ENCODE results near the gene SLC43A2.

The SLC43A2 gene

GRCh38 chr17:1623057-1623630 lies 5.5 kb downstream of the SLC43A2 start:
- no peak for DNase-seq (ENCODE audit: low spot score)

DNA sequence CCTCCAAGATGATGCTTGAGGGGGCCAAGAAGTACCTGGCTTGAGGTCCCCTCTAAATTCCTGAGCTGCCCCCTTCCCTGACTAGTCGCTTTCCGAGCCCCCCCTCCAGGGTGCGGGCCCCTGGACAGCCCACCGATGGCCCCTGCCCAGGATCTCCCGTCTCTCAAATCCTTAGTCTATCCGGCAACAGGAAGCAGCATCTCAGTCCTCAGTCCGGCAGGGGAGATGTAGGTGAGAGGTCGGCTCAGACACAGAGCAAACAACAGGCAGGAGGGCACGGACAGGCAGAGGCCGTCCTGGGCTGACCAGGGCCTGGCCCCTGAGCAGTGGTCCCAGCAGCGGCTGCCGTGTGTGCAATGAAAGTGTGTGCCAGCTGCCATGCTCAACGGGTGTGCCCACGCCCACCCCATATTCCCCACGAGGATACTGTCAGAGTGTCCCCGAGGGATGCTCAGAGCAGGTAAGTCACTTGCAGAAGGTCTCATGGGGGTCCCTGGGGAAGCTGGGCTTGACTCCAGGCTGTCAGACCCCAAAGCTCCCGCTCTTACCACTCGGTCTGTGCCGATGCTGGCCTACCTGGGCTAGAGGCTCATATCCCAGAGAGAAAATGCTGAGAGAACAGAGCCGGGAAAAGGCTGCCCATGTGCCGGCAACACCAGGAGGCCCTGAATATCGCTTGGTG lies 7.2 kb downstream of the SLC43A2 start:
- DNase-seq (ENCODE audit: low spot score), result no peak

DNA sequence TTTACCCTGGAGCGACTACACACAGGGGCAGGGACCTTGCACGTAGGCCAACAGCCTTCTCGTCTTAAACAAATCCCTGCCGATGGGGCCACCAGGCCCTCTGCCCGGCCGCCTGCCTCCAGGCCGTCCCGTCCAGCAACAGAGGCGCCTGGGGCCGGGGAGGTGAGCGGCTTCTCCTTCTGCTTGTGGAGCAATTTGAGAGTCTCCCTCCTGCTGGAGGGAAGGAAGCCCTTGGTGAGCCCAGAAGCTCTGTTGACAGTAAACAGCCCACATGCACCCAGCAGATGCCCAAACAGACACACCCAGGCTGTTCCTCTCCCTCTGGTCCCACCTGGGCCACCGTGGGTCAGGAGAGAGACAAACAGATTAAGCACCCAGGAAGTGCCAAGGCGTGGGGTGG lies 8.1 kb downstream of the SLC43A2 start:
- DNase-seq (ENCODE audit: low spot score), result no peak

- no peak for DNase-seq (ENCODE audit: low spot score)
Observed at GRCh38 chr17:1617620-1618174, 10.9 kb downstream of the SLC43A2 start.

GRCh38 chr17:1616101-1616500 lies 12.5 kb downstream of the SLC43A2 start:
- DNase-seq (ENCODE audit: low spot score), result no peak

- DNase-seq (ENCODE audit: low spot score), result no peak
Observed at GRCh38 chr17:1612400-1612799, 16.2 kb downstream of the SLC43A2 start.

DNA sequence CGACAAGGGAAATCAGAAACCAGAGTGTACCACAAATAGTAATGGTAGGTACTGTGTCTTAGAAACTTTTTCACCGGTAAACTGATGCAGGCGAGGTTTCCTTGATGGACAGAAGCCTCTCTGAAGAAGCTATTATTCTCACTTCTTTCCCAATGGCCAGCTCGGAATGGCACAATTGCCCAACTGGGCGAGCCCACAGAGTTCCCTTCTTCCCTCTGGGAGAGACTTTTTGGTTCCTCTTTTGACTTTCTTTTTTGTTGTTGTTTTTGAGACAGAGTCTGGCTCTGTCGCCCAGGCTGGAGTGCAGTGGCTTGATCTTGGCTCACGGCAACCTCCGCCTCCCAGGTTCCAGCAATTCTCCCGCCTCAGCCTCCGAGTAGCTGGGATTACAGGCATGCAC lies 16.9 kb downstream of the SLC43A2 start:
- DNase-seq (ENCODE audit: low spot score), result no peak

DNA sequence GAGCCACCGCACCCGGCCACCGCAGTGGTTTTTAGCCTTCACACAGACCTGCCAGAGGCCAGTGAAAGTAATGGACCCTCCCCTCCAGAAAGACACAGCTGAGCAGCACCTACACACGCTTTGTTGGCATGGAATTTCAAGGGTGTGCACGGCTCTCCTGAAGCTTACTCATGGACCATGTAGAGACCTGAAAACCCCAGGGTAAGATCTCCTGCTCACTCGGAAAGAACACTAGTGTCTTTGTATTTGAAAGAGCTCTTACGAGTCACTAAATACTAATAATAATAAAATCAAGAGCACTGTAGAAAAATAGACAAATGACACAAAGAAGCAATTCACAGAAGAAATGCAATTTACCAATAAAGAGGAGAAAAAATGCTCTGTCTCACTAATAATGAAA lies 20.0 kb downstream of the SLC43A2 start:
- no peak for DNase-seq (ENCODE audit: low spot score)

- DNase-seq (ENCODE audit: low spot score), result no peak
Observed at GRCh38 chr17:1607971-1608320, 20.7 kb downstream of the SLC43A2 start.

- DNase-seq (ENCODE audit: low spot score), result no peak
Observed at GRCh38 chr17:1606352-1606985, 22.2 kb downstream of the SLC43A2 start.

GRCh38 chr17:1605681-1606351 lies 22.8 kb downstream of the SLC43A2 start:
- no peak for DNase-seq (ENCODE audit: low spot score)

DNA sequence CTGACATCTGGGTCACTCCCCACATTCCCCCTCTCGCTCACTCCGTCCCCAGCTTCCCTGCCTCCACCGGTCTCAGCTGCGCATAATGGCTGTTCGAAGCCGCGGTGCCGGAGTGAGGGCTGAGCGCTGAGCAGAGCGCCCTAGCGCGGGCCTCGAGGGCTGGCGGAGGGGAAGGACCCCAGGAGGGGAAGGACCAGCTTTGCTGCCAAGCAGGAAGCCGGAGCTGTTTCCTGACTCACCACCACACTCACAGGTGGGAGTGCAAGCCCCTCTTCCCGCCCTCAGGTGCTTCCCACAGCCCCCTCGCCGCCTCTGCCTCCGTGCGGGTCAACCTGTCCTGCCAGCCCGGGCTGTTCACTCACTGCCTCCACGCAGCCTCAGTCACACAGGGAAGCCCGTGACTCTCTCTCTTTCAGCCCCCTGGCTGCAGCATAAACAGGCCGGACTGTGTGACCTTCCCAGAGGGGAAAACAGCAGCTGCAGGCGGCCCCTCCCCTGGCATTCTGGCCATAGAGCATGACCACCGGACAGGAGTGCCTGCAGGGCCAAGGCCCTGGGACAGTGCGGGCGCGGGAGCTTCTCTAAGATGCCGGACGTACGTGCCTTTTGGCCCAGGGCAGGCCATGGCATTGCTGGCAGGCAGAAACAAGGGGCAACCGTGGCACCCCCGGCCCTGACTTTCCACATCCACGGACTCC lies 23.7 kb downstream of the SLC43A2 start:
- no peak for DNase-seq (ENCODE audit: low spot score)

GRCh38 chr17:1601571-1601970 lies 27.1 kb downstream of the SLC43A2 start:
- no peak for DNase-seq (ENCODE audit: low spot score)

- DNase-seq (ENCODE audit: low spot score), result no peak
Observed at GRCh38 chr17:1598399-1599095, 30.1 kb downstream of the SLC43A2 start.

DNA sequence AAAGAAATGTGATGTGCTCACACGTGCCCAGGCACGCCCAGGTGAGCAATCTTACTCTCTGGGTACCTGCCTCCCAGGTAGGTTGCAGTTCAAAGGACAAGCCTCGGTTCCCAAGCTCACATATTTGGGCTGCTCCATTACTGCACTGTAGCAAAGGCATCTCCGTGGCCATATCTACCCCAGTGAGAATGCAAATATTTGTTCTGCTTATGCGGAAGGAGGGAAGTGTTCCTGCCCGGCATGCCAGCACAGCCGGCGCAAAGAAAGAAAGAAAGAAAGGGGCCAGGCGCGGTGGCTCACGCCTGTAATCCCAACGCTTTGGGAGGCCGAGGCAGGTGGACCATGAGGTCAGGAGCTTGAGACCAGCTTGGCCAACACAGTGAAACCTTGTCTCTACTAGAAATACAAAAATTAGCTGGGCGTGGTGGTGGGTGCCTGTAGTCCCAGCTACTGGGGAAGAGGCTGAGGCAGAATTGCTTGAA lies 30.7 kb downstream of the SLC43A2 start:
- no peak for DNase-seq (ENCODE audit: low spot score)

DNA sequence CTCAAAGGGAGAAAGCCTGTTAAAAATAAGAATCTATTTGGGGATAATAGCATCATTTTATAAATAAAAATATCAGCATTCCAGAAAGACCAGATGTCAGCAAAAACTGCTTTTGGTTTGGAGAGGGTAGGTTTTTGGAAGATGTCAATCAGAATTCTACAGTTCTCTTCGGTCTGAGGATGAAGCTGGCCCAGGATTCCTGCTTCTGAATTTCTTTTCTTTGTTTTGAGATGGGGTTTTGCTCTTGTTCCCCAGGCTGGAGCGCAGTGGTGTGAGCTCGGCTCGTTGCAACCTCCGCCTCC lies 35.1 kb downstream of the SLC43A2 start:
- DNase-seq (ENCODE audit: low spot score), result no peak

DNA sequence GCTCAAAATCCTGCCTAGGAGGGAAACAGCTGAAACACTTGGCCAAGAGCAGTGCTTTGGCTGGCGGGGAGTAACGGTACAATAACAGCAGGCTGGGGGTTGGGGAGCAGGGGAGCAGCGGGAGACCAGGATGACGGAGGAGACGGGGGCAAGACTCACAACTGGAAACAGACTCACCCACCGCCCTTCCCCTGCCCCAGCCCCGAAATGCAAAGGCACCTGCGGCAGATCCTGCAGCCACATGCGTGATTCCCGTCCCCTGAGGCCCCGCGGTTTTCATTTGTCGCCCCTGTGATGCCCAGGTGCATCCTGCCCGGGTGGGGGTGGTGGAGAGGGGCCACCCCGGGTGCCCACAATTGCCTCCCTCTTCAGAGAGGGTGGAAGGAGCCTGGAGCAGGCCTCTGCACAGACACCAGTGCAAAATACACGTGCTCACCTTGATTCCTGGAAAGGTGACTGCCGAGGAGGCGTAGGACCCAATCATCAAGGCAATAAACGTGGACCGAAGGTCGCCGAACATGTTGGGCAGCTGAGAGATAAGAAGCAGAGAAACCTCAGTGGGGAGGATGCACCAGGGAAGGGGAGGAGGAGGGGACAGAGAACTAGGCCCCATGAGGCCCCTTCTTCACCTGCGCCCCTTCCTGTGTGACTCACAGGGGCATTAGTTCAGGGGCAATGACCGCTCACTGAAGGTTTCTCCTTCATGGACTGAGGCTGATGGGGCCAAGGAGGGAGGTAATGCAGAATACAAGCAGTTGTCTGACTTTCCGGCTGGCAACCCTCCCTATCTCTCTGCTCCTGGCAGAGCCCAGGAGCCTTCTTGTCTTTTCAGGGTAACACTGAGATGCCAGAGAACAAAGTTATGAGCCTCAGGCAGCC lies 35.6 kb downstream of the SLC43A2 start:
- DNase-seq (ENCODE audit: low spot score), result no peak

DNA sequence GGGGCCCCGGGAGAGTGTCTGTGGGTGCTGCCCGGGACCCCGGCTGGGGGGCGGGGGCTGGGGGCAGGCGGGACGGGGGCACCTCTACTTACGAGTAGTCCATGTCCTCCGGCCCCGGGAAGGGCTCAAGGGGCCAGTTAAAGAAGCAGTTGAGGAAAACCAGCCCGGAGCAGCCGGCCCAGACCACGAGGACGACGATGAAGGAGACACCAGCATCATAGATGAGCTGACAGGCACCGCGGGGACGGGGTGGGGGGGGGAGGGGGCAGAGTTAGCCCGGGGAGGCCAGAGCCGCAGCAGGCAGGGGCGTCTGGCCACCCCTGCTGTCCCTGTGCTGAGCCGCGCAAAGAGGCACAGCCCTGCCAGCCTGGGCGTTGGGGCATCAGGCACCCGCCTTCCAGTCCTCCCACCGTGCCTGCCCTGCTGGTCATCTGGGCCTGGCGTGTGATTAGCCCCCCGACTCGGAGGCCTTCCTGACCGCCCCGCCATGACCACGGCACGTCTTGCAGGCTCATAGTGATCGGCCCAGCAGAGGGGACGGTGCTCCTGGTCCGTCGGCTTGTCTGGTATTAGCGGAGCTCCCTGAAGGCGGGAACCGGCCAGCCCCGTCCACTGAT lies 37.1 kb downstream of the SLC43A2 start:
- no peak for DNase-seq (ENCODE audit: low spot score)

GRCh38 chr17:1590747-1591473 lies 37.7 kb downstream of the SLC43A2 start:
- DNase-seq (ENCODE audit: low spot score), result no peak

Measured in putamen (tissue), 1 donor.